Osteoblast (primary cell): ENCODE measurements around the gene CBX5. TPM values are rescaled to one million over a fixed set of nuclear protein-coding genes. Genes with fewer than 3 reads are reported as not detected.

Experiments used
- DNase-seq: peaks from one replicate; pipeline ENCODE4 v3.0.0; 2011; ENCODE audit warnings: low spot score, mixed read lengths; ENCODE audit not compliant: insufficient read length; ENCODE audit errors: missing footprints
- H2AFZ ChIP-seq: 2 replicates; pipeline ENCODE4 v1.6.0; 2011; ENCODE audit warnings: mild to moderate bottlenecking, low read length
- H3K27ac ChIP-seq: 2 replicates; pipeline ENCODE4 v1.5.1; 2011; ENCODE audit warnings: mild to moderate bottlenecking, low read depth, low read length, moderate library complexity
- H3K27me3 ChIP-seq: 2 replicates; pipeline ENCODE4 v1.6.0; 2012; ENCODE audit warnings: mild to moderate bottlenecking, control low read depth, inconsistent platforms, low read length, moderate library complexity; ENCODE audit not compliant: insufficient read depth
- H3K36me3 ChIP-seq: 2 replicates; pipeline ENCODE4 v1.5.1; 2011; ENCODE audit warnings: mild to moderate bottlenecking, low read length, control low read depth, moderate library complexity; ENCODE audit not compliant: insufficient read depth
- H3K4me1 ChIP-seq: 2 replicates; pipeline ENCODE4 v1.5.1; 2011; ENCODE audit warnings: mild to moderate bottlenecking, low read length, control low read depth, moderate library complexity; ENCODE audit not compliant: insufficient read depth
- H3K4me2 ChIP-seq: 2 replicates; pipeline ENCODE4 v1.6.0; 2011; ENCODE audit warnings: mild to moderate bottlenecking, low read length; ENCODE audit not compliant: insufficient read depth
- H3K4me3 ChIP-seq: fragments of 200-600 bp; sonication (generic); 3 replicates; pipeline ENCODE4 v1.5.1; 2012; ENCODE audit warnings: mild to moderate bottlenecking, low read length, inconsistent platforms; ENCODE audit not compliant: insufficient read depth
- H3K79me2 ChIP-seq: 2 replicates; pipeline ENCODE4 v1.6.0; 2012; ENCODE audit warnings: mild to moderate bottlenecking, low read length, control low read depth, inconsistent platforms; ENCODE audit not compliant: insufficient read depth
- H3K9me3 ChIP-seq: 2 replicates; pipeline ENCODE4 v1.5.1; 2011; ENCODE audit warnings: low read depth, low read length, control low read depth
- H4K20me1 ChIP-seq: 2 replicates; pipeline ENCODE4 v1.6.0; 2012; ENCODE audit warnings: mild to moderate bottlenecking, low read length, control low read depth; ENCODE audit not compliant: insufficient read depth
- CTCF ChIP-seq: IDR thresholded peaks from 2 replicates; pipeline ENCODE4 v1.5.1; 2011; ENCODE audit warnings: mild to moderate bottlenecking, low read depth, low read length, moderate library complexity; ENCODE audit errors: extremely low read depth
- total RNA-seq: library from RNA; depleted of rRNA; stranded (reverse); fragments of >200 nt; gene quantifications from 2 replicates; pipeline ENCODE4 v1.2.3, GENCODE V29; 2012

CBX5 gene
- total RNA-seq, 1 donor = 37.6 TPM

- TF ChIP-seq CTCF = no peak
- Histone ChIP-seq H4K20me1 (peaks cover 6% of the 10 kb centered on the region), H3K36me3 (peaks cover 11% of the 10 kb centered on the region)
Measured at GRCh38 chr12:54292083-54292930, 12.4 kb upstream of the CBX5 start.

GRCh38 chr12:54287261-54288157, 7.6 kb upstream of the CBX5 start:
- peaks cover 38% of the 10 kb centered on the region for H4K20me1 ChIP-seq
- no peak for DNase-seq

More at GRCh38 chr12:54292083-54292930, 12.4 kb upstream of the CBX5 start:
- H3K4me1 ChIP-seq = no peaks in the 10 kb centered on the region
- H2AFZ ChIP-seq = no peak overlapping the region
- H3K79me2 ChIP-seq = no peaks in the 10 kb centered on the region
- DNase-seq = peak; percentile 37
- H3K9me3 ChIP-seq = no peaks in the 10 kb centered on the region
- H3K27ac ChIP-seq = no peak overlapping the region
- no peak overlapping the region for H3K4me3 ChIP-seq
- H3K4me2 ChIP-seq = no peak overlapping the region
- no peaks in the 10 kb centered on the region for H3K27me3 ChIP-seq

GRCh38 chr12:54286042-54287030, 6.4 kb upstream of the CBX5 start:
- no peak for TF ChIP-seq CTCF
- DNase-seq = peak; percentile 19
- Histone ChIP-seq H3K36me3 (peaks cover 65% of the 10 kb centered on the region), H3K27me3 (no peaks in the 10 kb centered on the region), H3K9me3 (no peaks in the 10 kb centered on the region), H2AFZ (no peak overlapping the region), H3K27ac (no peak overlapping the region), H3K79me2 (peaks cover 29% of the 10 kb centered on the region), H3K4me1 (peaks cover 29% of the 10 kb centered on the region), H3K4me2 (no peak overlapping the region), H4K20me1 (peaks cover 49% of the 10 kb centered on the region), H3K4me3 (no peak overlapping the region)

More at GRCh38 chr12:54287261-54288157, 7.6 kb upstream of the CBX5 start:
- Histone ChIP-seq H3K4me3 (no peak overlapping the region), H3K4me1 (peaks cover 19% of the 10 kb centered on the region), H3K27me3 (no peaks in the 10 kb centered on the region), H3K4me2 (no peak overlapping the region), H3K9me3 (no peaks in the 10 kb centered on the region), H3K36me3 (peaks cover 53% of the 10 kb centered on the region), H2AFZ (no peak overlapping the region), H3K27ac (no peak overlapping the region), H3K79me2 (peaks cover 18% of the 10 kb centered on the region)
- TF ChIP-seq CTCF = no peak
